Smooth muscle cell of the brain vasculature (primary cell): ENCODE measurements around the gene PDZK1.
"Not testable (repeated sequence)": the region's sequence is repeated elsewhere in the genome, so short reads cannot be mapped to it uniquely, and the experiment has no call there.

ENCODE experiments used
- DNase-seq: peaks from one replicate; pipeline ENCODE4 v3.0.0-alpha.2; 2012; ENCODE audit warnings: low read depth, low spot score

Gene PDZK1

DNA sequence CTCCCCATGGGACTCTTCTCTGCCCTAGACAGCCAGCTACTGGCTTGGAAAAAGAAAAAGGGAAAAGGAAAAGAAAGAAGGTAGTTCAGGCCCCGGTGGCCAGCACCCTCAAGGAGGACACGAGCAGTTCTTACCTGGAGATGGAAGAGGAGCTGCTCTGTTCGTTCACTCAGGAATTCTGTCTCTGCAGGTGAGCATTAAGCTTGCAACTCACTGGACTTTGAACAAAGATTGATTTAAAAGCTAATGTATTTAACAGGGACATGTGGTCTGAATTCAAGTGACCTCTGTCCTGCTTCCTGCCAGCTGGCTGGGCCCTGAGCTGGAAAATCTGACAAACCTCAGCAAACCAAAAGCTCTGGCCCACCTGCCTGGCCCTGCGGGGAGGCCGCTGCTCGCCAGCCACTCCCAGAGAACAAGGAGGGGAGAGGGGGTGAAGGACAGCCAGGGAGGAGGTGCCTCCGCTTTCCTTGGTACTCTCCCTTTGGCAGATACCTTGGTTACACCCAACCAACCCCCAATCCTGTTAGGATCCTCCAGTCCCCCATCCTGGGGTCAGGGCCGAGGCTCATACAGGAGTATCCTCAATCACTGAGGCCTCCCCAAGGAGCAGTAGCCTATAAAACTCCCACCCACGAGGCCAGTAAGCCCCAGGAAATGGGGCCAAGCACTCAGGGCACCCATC lies at the start of gene PDZK1:
Gene PDZK1, minus strand, starts transcription at position 186 of the 685 bp plus-strand sequence. CDS start 19,347 bp downstream, outside the sequence.
- no peak for DNase-seq

DNA sequence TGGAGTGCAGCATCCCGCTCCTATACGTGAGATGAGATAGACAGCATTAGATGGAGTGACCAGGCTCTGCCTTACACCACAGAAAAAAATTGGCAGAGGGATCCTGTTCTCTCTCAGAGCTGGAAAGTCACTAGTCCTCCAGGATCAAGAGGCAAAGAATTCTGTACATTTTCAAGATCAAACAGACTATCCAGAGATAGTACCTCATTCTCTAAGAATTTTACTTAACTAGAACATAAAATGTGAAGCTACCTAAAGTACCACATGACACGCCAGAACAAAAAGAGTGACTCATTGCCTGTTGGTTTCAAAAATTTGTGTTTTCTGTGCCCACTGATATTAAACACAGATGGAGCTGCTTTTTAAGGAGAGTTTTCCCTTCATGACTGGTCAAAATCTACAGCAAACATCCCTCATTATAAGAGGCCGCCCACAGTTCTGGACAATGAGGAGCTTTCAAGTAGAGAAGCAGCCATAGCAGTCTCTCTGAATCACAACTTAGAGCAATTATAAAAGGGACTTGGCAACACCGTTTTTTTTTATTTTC lies 44.4 kb upstream of the PDZK1 start:
- DNase-seq: peak; percentile 56

- no peak for DNase-seq
Measured at GRCh38 chr1:145750426-145750825, 43.3 kb upstream of the PDZK1 start.

- DNase-seq: no peak
Measured at GRCh38 chr1:145747398-145748247, 40.5 kb upstream of the PDZK1 start.

- no peak for DNase-seq
Measured at GRCh38 chr1:145740269-145740668, 33.1 kb upstream of the PDZK1 start.

DNA sequence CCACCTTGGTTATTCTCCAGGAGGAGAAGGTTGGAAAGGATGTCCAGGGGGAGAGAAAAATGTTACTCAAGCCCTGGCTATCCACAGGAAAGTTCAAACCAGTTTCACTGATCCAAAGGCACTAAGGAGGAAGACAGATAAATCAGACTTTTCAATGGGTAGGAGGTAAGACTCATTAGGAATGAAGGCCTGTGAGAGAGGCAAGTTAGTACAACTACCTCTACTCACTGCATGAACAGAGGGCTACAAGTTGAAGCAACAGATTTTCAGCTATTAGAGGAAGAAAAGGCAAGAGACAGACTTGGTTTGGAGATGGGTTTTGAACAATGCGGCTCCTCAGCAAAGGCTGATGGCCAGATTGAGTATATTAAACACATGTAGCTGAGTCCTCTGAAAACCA lies 29.0 kb upstream of the PDZK1 start:
- DNase-seq: no peak

- DNase-seq: no peak
Measured at GRCh38 chr1:145730900-145731299, 23.7 kb upstream of the PDZK1 start.

DNA sequence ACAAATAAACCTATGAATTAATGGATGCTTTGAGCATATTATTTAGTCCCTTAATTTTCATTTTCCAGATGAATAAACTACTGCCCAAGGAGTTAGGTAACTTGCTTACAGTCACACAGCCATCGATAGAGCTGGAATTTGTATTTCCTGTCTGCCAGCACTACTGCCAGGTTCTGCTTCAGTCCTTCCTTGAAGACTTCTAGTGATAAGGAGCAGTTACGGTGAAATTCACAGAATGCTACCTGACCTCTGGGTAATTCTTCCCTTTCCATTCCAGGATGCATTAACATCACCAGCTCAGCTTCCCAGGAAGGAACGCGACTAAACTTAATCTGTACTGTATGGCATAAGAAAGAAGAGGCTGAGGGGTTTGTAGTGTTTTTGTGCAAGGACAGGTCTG lies 23.3 kb upstream of the PDZK1 start:
- DNase-seq: no peak

- no peak for DNase-seq
Measured at GRCh38 chr1:145729666-145730436, 22.7 kb upstream of the PDZK1 start.

DNA sequence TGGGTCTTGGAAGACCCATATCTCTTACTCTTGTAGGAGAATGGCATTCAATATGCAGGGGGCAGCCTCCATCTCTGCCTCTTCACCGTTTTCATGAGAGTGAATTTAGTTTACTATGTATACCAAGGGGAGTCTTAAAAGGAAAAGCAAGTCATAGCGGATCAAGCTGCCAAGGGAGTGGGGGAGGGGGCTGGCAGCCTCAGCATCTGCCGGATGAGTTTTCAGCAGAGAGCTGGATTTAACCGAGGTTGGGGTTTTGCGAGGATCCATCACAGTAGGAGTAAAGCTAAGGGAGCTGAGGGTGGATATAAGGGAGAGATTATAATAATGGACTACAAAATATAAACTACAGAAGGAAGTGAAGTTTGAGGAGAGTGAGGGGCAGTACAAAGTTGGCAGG lies 22.0 kb upstream of the PDZK1 start:
- no peak for DNase-seq

DNA sequence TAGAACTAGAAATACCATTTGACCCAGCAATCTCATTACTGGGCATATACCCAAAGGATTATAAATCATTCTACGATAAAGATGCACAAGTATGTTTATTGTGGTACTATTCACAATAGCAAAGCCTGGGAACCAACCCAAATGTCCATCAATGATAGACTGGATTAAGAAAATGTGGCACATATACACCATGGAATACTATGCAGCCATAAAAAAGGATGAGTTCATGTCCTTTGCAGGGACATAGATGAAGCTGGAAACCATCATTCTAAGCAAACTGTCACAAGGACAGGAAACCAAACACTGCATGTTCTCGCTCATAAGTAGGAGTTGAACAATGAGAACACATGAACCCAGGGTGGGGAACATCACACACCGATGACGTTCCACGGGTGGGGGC lies 19.0 kb upstream of the PDZK1 start:
- not testable (repeated sequence) for DNase-seq

GRCh38 chr1:145720878-145721671 lies 13.9 kb upstream of the PDZK1 start:
- DNase-seq: peak; percentile 47

DNA sequence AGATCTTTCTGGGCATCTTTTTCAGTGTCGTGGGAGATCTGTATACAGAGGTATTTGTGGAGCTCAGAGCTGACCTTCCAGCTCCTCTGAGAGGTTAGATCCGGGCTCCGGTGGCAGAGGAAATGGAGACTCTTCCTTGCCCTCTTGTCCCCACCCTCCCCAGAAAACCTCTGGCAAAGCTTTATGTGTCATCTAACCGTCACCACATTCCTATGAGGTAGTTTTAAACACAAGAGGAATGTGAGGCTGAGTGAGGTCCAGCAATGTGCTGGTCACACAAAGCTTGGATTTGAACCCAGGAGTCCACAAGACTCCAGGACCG lies 13.3 kb upstream of the PDZK1 start:
- DNase-seq: no peak

DNA sequence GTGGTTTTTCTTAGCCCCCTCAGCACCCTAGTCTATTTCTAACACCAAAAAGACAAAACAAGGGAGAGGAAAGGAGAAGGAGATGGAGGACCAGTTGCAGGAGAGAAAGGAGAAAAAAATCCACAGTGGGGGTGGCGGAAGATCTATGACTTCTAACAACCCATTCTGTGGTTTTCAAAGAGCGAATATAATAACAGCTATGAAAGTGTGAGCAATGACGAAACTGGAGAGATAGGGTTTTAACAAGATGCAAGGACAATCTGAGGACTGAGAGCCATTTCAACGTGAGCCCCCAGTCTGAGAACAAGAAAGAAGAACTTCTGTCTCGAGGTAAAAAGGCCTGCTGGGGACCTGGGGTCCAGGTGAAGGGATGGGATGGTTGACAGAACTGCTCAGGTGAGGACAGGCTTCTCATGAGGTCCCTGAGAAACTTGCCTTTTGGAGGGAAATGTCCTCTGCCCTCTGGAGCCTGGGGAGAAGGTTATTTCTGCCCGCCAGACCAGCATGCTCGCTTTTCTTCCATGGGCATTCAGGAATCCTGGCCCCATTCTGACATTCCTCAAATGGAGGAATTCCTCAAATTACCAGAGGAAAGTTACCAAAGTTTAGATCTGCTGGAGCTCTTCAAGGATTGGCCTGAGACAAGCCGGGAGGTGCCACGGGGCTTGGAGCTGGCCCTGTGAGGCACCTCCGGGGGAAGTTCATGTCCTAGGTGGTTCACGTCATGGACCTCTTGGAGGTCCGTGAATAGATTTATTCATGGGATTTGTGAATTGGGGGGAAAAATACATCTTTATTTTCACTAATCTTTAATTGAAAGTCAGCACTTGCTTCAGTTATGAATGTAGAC lies 12.3 kb upstream of the PDZK1 start, which contains the start of gene CD160:
Gene CD160, plus strand, starts transcription at position 270 of the 850 bp plus-strand sequence. CDS start 8,829 bp downstream, outside the sequence.
- no peak for DNase-seq

DNA sequence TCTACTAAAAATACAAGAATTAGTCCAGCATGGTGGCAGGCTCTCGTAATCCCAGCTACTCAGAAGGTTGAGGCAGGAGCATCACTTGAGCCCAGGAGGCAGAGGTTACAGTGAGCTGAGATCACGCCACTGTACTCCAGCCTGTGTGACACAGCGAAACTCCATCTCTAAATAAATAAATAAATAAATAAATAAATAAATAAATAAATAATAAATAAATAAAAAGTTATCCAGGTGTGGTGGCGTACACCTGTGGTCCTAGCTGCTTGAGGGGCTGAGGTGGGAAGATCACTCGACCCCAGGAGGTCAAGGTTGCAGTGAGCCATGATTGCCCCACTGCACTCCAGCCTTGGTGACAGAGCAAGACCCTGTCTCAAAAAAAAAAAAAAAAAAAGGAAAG lies 11.3 kb upstream of the PDZK1 start:
- DNase-seq: not testable (repeated sequence)

DNA sequence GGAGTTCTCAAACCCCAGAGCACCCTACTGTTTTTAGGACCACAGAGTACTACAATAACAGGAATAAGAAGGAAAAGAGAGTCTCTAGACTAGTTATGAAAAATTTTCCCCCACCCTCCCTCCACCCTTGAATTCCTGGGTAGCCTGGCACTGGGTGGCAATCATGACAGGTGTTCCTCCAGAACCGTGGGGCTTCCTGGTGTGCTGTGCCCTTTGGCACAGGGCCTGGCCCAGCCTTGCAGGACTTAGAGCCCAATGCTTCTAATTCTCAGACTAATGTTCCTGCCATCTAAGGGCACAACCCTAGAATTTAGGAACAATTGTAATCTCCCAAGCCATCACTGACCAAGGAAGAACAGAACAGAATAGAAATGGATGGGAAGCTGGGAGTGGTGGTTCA lies 10.7 kb upstream of the PDZK1 start:
- DNase-seq: no peak

- DNase-seq: peak; percentile 43
Measured at GRCh38 chr1:145716641-145717345, 9.6 kb upstream of the PDZK1 start.

- no peak for DNase-seq
Measured at GRCh38 chr1:145714524-145715111, 7.5 kb upstream of the PDZK1 start.

DNA sequence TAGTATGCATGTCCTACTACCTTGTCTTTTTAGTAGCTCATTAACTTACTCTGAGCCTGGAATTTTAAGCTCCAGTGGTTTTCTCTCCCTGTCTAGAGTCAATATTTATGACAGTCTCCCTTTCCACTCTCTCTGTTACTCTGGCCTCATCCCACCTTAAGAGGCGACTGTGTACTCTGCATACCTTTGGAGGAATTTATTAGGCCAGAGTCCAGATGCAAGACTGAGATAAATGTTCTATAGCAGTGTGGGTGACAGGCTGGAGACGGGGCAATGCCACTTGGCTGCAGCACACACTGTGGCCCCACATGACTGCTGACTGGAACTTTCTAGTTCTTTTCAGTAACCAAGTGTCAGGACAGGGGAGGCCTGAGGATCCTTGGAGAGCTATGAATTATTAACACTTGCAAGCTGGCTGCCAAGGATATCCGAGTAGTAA lies 4.1 kb upstream of the PDZK1 start:
- no peak for DNase-seq
